ENCODE measurements around the gene GSTK1.

GSTK1 gene

GRCh38 chr7:143236408-143236990 lies 26.7 kb upstream of the GSTK1 start:
- TF ChIP-seq PPARA (CRISPR knock-in tag; IDR thresholded peaks at IDR 0.05; ENCODE audit: borderline replicate concordance) (no peak), ISL1 (CRISPR knock-in tag; IDR thresholded peaks at IDR 0.05) (no peak), CREB5 (CRISPR knock-in tag; IDR thresholded peaks at IDR 0.05; ENCODE audit: low read depth) (no peak), CSDC2 (CRISPR knock-in tag; IDR thresholded peaks at IDR 0.05) (no peak)
- no peak for ATAC-seq

- TF ChIP-seq ZFP30 (CRISPR knock-in tag; IDR thresholded peaks at IDR 0.05) (no peak), CSDC2 (CRISPR knock-in tag; IDR thresholded peaks at IDR 0.05) (no peak), ZC3H10 (CRISPR knock-in tag; IDR thresholded peaks at IDR 0.05) (no peak), OSR1 (CRISPR knock-in tag; IDR thresholded peaks at IDR 0.05) (no peak), TCF4 (CRISPR knock-in tag; IDR thresholded peaks at IDR 0.05; ENCODE audit: borderline replicate concordance) (no peak), BACH2 (CRISPR knock-in tag; IDR thresholded peaks at IDR 0.05; ENCODE audit: borderline replicate concordance) (no peak), ZFP3 (CRISPR knock-in tag; IDR thresholded peaks at IDR 0.05) (no peak), GLIS3 (CRISPR knock-in tag; IDR thresholded peaks at IDR 0.05) (no peak), POU6F1 (CRISPR knock-in tag; IDR thresholded peaks at IDR 0.05; ENCODE audit: borderline replicate concordance, low read depth) (no peak), ZNF8 (CRISPR knock-in tag; IDR thresholded peaks at IDR 0.05) (no peak), ZNF565 (CRISPR knock-in tag; conservative IDR thresholded peaks at IDR 0.05; ENCODE audit: low read depth) (no peak), CSRNP3 (CRISPR knock-in tag; IDR thresholded peaks at IDR 0.05) (no peak), TSHZ2 (CRISPR knock-in tag; IDR thresholded peaks at IDR 0.05) (no peak)
- no peak for ATAC-seq
These were observed 25.9 kb upstream of the GSTK1 start for GRCh38 chr7:143237366-143237765.

GRCh38 chr7:143238289-143238980 lies 24.8 kb upstream of the GSTK1 start:
- no peak for ATAC-seq
- no peak for TF ChIP-seq ZNF70 (CRISPR knock-in tag; IDR thresholded peaks at IDR 0.05)
- no peak for TF ChIP-seq POU6F1 (CRISPR knock-in tag; IDR thresholded peaks at IDR 0.05; ENCODE audit: borderline replicate concordance, low read depth)
- no peak for TF ChIP-seq PPARA (CRISPR knock-in tag; IDR thresholded peaks at IDR 0.05; ENCODE audit: borderline replicate concordance)
- TF ChIP-seq ZNF8 (CRISPR knock-in tag; IDR thresholded peaks at IDR 0.05), result no peak
- no peak for TF ChIP-seq GLIS3 (CRISPR knock-in tag; IDR thresholded peaks at IDR 0.05)
- TF ChIP-seq ZFP3 (CRISPR knock-in tag; IDR thresholded peaks at IDR 0.05), result no peak
- no peak for TF ChIP-seq CSRNP3 (CRISPR knock-in tag; IDR thresholded peaks at IDR 0.05)
- TF ChIP-seq RARB (CRISPR knock-in tag; IDR thresholded peaks at IDR 0.05), result no peak
- no peak for TF ChIP-seq TCF4 (CRISPR knock-in tag; IDR thresholded peaks at IDR 0.05; ENCODE audit: borderline replicate concordance)
- no peak for TF ChIP-seq BACH2 (CRISPR knock-in tag; IDR thresholded peaks at IDR 0.05; ENCODE audit: borderline replicate concordance)
- no peak for TF ChIP-seq TOX (CRISPR knock-in tag; IDR thresholded peaks at IDR 0.05; ENCODE audit: borderline replicate concordance)
- TF ChIP-seq CREB5 (CRISPR knock-in tag; IDR thresholded peaks at IDR 0.05; ENCODE audit: low read depth), result no peak
- no peak for TF ChIP-seq ESRRG (CRISPR knock-in tag; IDR thresholded peaks at IDR 0.05)
- TF ChIP-seq ZFP30 (CRISPR knock-in tag; IDR thresholded peaks at IDR 0.05), result no peak
- no peak for TF ChIP-seq ZC3H10 (CRISPR knock-in tag; IDR thresholded peaks at IDR 0.05)
